Smooth muscle cell (in vitro differentiated cells): Measurements from ENCODE around the gene TMEM183A. TPM values are rescaled to one million over a fixed set of nuclear protein-coding genes. Genes with fewer than 3 reads are reported as not detected.
A peak's percentile ranks its signal among the peaks of the same experiment; 100 is the strongest.

Experiments
- DNase-seq: peaks from one replicate; lab custom pipeline; 2025; ENCODE audit not compliant: unreplicated experiment; lab: John Stamatoyannopoulos, UW
- H2AFZ ChIP-seq: fragments of 200-600 bp; sonication (generic); 2 replicates; pipeline ENCODE4 v1.6.0; 2016; ENCODE audit warnings: antibody characterized with exemption, low read depth, mild to moderate bottlenecking
- H3F3A ChIP-seq: fragments of 200-600 bp; sonication (generic); 2 replicates; pipeline ENCODE4 v1.6.0; 2017; ENCODE audit warnings: antibody characterized with exemption, low read depth
- H3K27ac ChIP-seq: fragments of 200-600 bp; sonication (generic); 2 replicates; pipeline ENCODE4 v1.5.1; 2016; ENCODE audit warnings: low read depth, mild to moderate bottlenecking
- H3K27me3 ChIP-seq: fragments of 200-600 bp; sonication (generic); 2 replicates; pipeline ENCODE4 v1.6.1; 2016; ENCODE audit warnings: low read depth, mild to moderate bottlenecking
- H3K36me3 ChIP-seq: fragments of 200-600 bp; sonication (generic); 2 replicates; pipeline ENCODE4 v1.5.1; 2016; ENCODE audit warnings: low read depth
- H3K4me1 ChIP-seq: fragments of 200-600 bp; sonication (generic); 2 replicates; pipeline ENCODE4 v1.5.1; 2016; ENCODE audit warnings: low read depth
- H3K4me2 ChIP-seq: fragments of 200-600 bp; sonication (generic); 2 replicates; pipeline ENCODE4 v1.6.0; 2016; ENCODE audit warnings: mild to moderate bottlenecking
- H3K4me3 ChIP-seq: fragments of 200-600 bp; sonication (generic); 2 replicates; pipeline ENCODE4 v1.5.1; 2016; ENCODE audit warnings: mild to moderate bottlenecking
- H3K79me2 ChIP-seq: fragments of 200-600 bp; sonication (generic); 2 replicates; pipeline ENCODE4 v1.6.0; 2016; ENCODE audit warnings: low read depth, mild to moderate bottlenecking
- H3K9ac ChIP-seq: fragments of 200-600 bp; sonication (generic); 2 replicates; pipeline ENCODE4 v1.6.0; 2016; ENCODE audit warnings: low read depth
- H3K9me3 ChIP-seq: fragments of 200-600 bp; sonication (generic); replicated peaks from 2 replicates; pipeline ENCODE4 v1.5.1; 2016; ENCODE audit warnings: low read depth
- H4K20me1 ChIP-seq: fragments of 200-600 bp; sonication (generic); 2 replicates; pipeline ENCODE4 v1.6.0; 2016; ENCODE audit warnings: low read depth
- WGBS: methylation state at CpG from one replicate; pipeline ENCODE4 v1.1.7; 2016; ENCODE audit warnings: low lambda C conversion rate; 5-methylcytosine and 5-hydroxymethylcytosine counted together
- polyA plus RNA-seq: library from polyadenylated mRNA; unstranded; fragments of >200 nt; fragmentation: Nextera tagmentation; extraction: Ambion mirVana; gene quantifications from 2 replicates; pipeline ENCODE4 v1.2.1, GENCODE V29; 2016
- total RNA-seq: library from RNA; depleted of rRNA; stranded (reverse); fragments of >200 nt; gene quantifications from 2 replicates; pipeline ENCODE4 v1.2.3, GENCODE V29; 2014
- TF ChIP-seq, protein P1 (sequence below): fragments of 200-600 bp; sonication (generic); IDR thresholded peaks from 2 replicates; pipeline ENCODE4 v1.5.1; 2017; ENCODE audit warnings: borderline replicate concordance, mild to moderate bottlenecking, antibody characterized with exemption; ENCODE audit not compliant: insufficient read depth, poor library complexity, severe bottlenecking

Gene TMEM183A
- total and polyA plus RNA-seq, 2 experiments from 2014 or later = 54.9 to 55.0 TPM

DNA sequence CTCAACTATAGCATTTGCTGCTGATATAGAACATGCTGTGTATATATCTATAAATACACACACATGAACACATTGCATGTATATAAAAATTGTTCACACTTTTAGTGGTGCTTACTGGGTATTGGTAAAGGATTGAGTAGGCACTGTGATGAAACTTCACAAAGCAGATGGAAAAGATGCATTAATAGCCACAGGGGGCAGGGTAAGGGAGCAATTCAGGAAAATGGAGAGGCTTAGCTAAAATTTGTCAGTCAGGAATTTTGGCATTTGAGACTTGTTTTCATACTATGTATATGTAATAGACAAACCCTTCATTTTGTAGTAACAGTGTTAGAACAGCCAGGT is 18.5 kb downstream of the TMEM183A start:
- Histone ChIP-seq H3K27ac (peak overlapping the region; percentile 70), H3F3A (peaks cover 23% of the 10 kb centered on the region), H3K9ac (peak overlapping the region; percentile 50), H3K27me3 (no peaks in the 10 kb centered on the region), H3K79me2 (peaks cover 8% of the 10 kb centered on the region), H4K20me1 (peaks cover 34% of the 10 kb centered on the region), H2AFZ (peak overlapping the region; percentile 88), H3K4me1 (peaks cover 12% of the 10 kb centered on the region), H3K9me3 (no peaks in the 10 kb centered on the region), H3K4me3 (no peak overlapping the region), H3K36me3 (peaks cover 13% of the 10 kb centered on the region), H3K4me2 (peak overlapping the region; percentile 99)
- TF ChIP-seq, protein P1, sequence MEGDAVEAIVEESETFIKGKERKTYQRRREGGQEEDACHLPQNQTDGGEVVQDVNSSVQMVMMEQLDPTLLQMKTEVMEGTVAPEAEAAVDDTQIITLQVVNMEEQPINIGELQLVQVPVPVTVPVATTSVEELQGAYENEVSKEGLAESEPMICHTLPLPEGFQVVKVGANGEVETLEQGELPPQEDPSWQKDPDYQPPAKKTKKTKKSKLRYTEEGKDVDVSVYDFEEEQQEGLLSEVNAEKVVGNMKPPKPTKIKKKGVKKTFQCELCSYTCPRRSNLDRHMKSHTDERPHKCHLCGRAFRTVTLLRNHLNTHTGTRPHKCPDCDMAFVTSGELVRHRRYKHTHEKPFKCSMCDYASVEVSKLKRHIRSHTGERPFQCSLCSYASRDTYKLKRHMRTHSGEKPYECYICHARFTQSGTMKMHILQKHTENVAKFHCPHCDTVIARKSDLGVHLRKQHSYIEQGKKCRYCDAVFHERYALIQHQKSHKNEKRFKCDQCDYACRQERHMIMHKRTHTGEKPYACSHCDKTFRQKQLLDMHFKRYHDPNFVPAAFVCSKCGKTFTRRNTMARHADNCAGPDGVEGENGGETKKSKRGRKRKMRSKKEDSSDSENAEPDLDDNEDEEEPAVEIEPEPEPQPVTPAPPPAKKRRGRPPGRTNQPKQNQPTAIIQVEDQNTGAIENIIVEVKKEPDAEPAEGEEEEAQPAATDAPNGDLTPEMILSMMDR = no peak
- no peak for DNase-seq

DNA sequence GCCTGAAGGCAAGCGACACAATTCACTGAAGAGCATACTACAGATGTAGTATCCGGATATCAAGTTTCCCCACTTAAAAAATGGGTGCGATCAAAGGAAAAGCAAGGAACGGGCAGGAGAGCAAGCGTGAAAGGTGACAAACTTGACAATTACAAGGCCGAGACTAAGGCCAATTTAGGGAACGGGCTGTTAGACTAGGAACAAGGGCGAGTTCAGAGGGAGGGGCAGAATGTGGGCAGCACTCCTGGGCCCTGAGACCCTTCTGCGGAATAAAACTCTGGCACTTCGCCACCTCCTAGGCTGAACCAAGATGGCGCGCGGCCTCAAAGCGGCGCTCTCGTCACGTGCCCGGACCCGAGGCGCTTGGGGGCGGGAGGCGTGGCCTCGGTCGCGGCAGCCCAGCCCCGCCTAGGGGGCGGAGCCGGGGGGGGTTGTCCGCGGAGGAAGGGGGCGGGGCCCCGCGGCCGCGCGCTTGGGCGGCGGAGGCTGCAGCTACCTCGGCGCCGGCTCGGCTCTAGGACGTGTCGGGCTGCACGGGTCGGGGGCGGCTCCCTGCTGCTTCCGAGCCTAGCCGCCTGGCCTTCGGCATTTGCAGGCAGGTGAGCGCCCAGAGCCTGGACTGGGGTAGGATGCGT is 19.0 kb downstream of the TMEM183A start, which contains the start of gene PPFIA4:
Gene PPFIA4 (plus strand): TSS at position 461 of the 635 bp plus-strand sequence. CDS start 12,518 bp downstream, outside the sequence.
- no peaks in the 10 kb centered on the region for H3K9me3 ChIP-seq
- peak within 1 kb of the TSS; percentile 52 for H3K9ac ChIP-seq
- no peaks in the 10 kb centered on the region for H3K27me3 ChIP-seq
- WGBS = 15% methylated on average over 39 of the region's 52 CpGs
- H4K20me1 ChIP-seq = peaks cover 39% of the 10 kb centered on the region
- H3K4me2 ChIP-seq = peak within 1 kb of the TSS; percentile 99
- H3K36me3 ChIP-seq = peaks cover 10% of the 10 kb centered on the region
- TF ChIP-seq, protein P1 = no peak
- peak within 1 kb of the TSS; percentile 78 for H3K4me3 ChIP-seq
- H2AFZ ChIP-seq = peak within 1 kb of the TSS; percentile 88
- peaks cover 22% of the 10 kb centered on the region for H3F3A ChIP-seq
- peaks cover 8% of the 10 kb centered on the region for H3K79me2 ChIP-seq
- peak; percentile 67 for DNase-seq
- H3K4me1 ChIP-seq = peaks cover 12% of the 10 kb centered on the region
- H3K27ac ChIP-seq = peak within 1 kb of the TSS; percentile 70

DNA sequence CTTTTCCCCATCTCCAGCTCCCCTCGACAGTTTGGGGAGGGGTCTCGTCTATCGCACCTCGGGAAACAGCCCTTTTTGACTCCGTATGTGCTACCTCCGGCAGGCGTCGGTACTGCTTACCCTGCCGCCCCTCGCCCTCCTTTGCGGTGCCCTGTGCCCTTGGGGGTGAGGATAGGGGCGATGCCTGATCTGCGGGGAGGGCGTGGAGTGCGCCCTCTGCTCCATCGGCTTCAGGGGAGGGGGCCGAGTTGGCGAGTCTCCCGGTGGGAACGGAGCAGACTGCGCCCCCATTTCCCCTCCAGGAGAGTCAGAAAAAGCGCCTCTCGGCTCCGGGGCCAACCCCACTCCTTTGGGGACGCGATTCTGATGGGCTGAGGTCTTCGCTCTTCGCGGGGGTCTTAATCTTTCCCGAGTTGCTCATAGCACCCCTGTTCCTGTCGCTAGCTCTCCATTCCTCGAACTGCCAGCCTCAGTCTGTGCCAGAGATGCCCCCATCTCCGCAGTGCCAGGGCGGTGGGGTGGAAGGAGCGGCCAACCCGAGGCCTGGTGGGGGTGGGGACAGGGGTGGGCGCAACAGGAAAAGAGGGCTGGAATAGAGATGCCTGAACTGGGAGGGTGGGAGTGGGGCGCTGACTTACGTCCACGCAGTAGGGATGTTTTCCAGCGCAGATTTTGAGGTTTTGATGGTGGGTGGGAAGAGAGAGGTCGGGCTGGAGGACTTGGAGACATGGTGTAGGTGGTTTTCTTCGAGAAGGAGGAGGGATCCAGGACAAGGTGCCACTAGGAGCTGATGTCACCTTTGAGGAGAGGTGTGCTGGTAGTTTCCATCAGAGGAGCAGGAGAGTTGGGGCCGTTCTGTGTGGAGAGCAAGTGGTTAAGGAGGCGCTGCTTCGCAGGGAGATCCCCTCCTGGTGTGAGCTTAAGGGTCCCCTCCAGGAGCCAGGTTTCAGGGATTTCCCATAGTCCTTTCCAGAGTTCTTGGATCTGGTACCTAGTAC is 19.8 kb downstream of the TMEM183A start:
- H3K4me2 ChIP-seq = peak overlapping the region; percentile 99
- peak overlapping the region; percentile 74 for H2AFZ ChIP-seq
- H3K4me3 ChIP-seq = peak overlapping the region; percentile 78
- H3K9me3 ChIP-seq = no peaks in the 10 kb centered on the region
- H3K79me2 ChIP-seq = peaks cover 8% of the 10 kb centered on the region
- H3K9ac ChIP-seq = peak overlapping the region; percentile 52
- peaks cover 47% of the 10 kb centered on the region for H4K20me1 ChIP-seq
- no peaks in the 10 kb centered on the region for H3K27me3 ChIP-seq
- no peak overlapping the region for H3K27ac ChIP-seq
- peaks cover 2% of the 10 kb centered on the region for H3K36me3 ChIP-seq
- H3K4me1 ChIP-seq = peaks cover 12% of the 10 kb centered on the region
- WGBS = 9% methylated on average over 41 of the region's 46 CpGs
- DNase-seq = no peak
- H3F3A ChIP-seq = peaks cover 18% of the 10 kb centered on the region
- TF ChIP-seq, protein P1 = no peak
